ENCODE results near the gene LRP1.

GRCh38 chr12:57250541-57250940, 122.3 kb downstream of the LRP1 start:
- no peak for TF ChIP-seq ZFP30 (CRISPR knock-in tag; IDR thresholded peaks at IDR 0.05)
- no peak for TF ChIP-seq PATZ1 (CRISPR knock-in tag; IDR thresholded peaks at IDR 0.05; ENCODE audit: borderline replicate concordance)
- TF ChIP-seq ZC3H10 (CRISPR knock-in tag; IDR thresholded peaks at IDR 0.05): no peak
- no peak for TF ChIP-seq ZNF70 (CRISPR knock-in tag; IDR thresholded peaks at IDR 0.05)
- no peak for TF ChIP-seq ZFP3 (CRISPR knock-in tag; IDR thresholded peaks at IDR 0.05)
- no peak for TF ChIP-seq ARNTL (CRISPR knock-in tag; IDR thresholded peaks at IDR 0.05; ENCODE audit: borderline replicate concordance, low read depth)
- TF ChIP-seq ZNF565 (CRISPR knock-in tag; conservative IDR thresholded peaks at IDR 0.05; ENCODE audit: low read depth): no peak
- no peak for TF ChIP-seq RARB (CRISPR knock-in tag; IDR thresholded peaks at IDR 0.05)
- TF ChIP-seq ESRRG (CRISPR knock-in tag; IDR thresholded peaks at IDR 0.05): no peak
- TF ChIP-seq PPARA (CRISPR knock-in tag; IDR thresholded peaks at IDR 0.05; ENCODE audit: borderline replicate concordance): no peak
- TF ChIP-seq CSRNP3 (CRISPR knock-in tag; IDR thresholded peaks at IDR 0.05): no peak
- no peak for TF ChIP-seq TOX (CRISPR knock-in tag; IDR thresholded peaks at IDR 0.05; ENCODE audit: borderline replicate concordance)
- no peak for TF ChIP-seq ZNF8 (CRISPR knock-in tag; IDR thresholded peaks at IDR 0.05)
- no peak for TF ChIP-seq POU6F1 (CRISPR knock-in tag; IDR thresholded peaks at IDR 0.05; ENCODE audit: borderline replicate concordance, low read depth)
